GM19239 (cell line): ENCODE data around the gene NLRP11.
"Not testable (repeated sequence)": the region's sequence is repeated elsewhere in the genome, so short reads cannot be mapped to it uniquely, and the experiment has no call there.

Source experiments
- DNase-seq: peaks from one replicate; pipeline ENCODE4 v3.0.0; 2011; ENCODE audit warnings: low spot score; ENCODE audit not compliant: insufficient read length
- FAIRE-seq: peaks from 2 replicates; lab custom pipeline; 2011; peaks lifted over from hg19 to GRCh38; lab: Jason Lieb, UNC

The NLRP11 gene

GRCh38 chr19:55795021-55795420 lies 36.8 kb downstream of the NLRP11 start:
- DNase-seq (no peak), FAIRE-seq (no peak)

GRCh38 chr19:55781112-55781511 lies 50.7 kb downstream of the NLRP11 start:
- FAIRE-seq (no peak), DNase-seq (no peak)

GRCh38 chr19:55778331-55778730 lies 53.5 kb downstream of the NLRP11 start:
- no peak for FAIRE-seq

GRCh38 chr19:55777528-55777927 lies 54.3 kb downstream of the NLRP11 start:
- no peak for FAIRE-seq
- no peak for DNase-seq

More at GRCh38 chr19:55778331-55778730, 53.5 kb downstream of the NLRP11 start:
- DNase-seq: no peak

- not testable (repeated sequence) for FAIRE-seq, DNase-seq
These were observed 62.2 kb downstream of the NLRP11 start for GRCh38 chr19:55769632-55770031.

GRCh38 chr19:55768818-55769217 lies 63.0 kb downstream of the NLRP11 start, which contains the start of gene RFPL4AL1:
TSS of gene RFPL4AL1 (plus strand) at chr19:55769118. CDS start at chr19:55771805, 2,687 bp downstream.
- DNase-seq, FAIRE-seq: not testable (repeated sequence)

- DNase-seq: no peak
- FAIRE-seq: no peak
These were observed 65.3 kb downstream of the NLRP11 start for GRCh38 chr19:55766466-55766865.

- not testable (repeated sequence) for DNase-seq, FAIRE-seq
These were observed 73.0 kb downstream of the NLRP11 start, which contains the start of gene RFPL4A for GRCh38 chr19:55758797-55759196. TSS of gene RFPL4A (plus strand) at chr19:55759097. CDS start at chr19:55761801, 2,704 bp downstream.

- FAIRE-seq, DNase-seq: not testable (repeated sequence)
These were observed 75.0 kb downstream of the NLRP11 start for GRCh38 chr19:55756808-55757207.

- no peak for FAIRE-seq
- no peak for DNase-seq
These were observed 78.4 kb downstream of the NLRP11 start for GRCh38 chr19:55753401-55753800.

- DNase-seq (no peak), FAIRE-seq (no peak)
These were observed 81.1 kb downstream of the NLRP11 start for GRCh38 chr19:55750715-55751114.

GRCh38 chr19:55738302-55738701 lies 93.5 kb downstream of the NLRP11 start, which contains the start of gene NLRP9:
TSS of gene NLRP9 (minus strand) at chr19:55738402. CDS start at chr19:55738374, 28 bp downstream.
- FAIRE-seq (no peak), DNase-seq (no peak)
